Muscle layer of duodenum (tissue), 2 donors: ENCODE results near the gene ZNF441.

Experiments
- H3K27ac ChIP-seq: one replicate; pipeline ENCODE4 v1.7.0; 2013; ENCODE audit warnings: mild to moderate bottlenecking, low read length
- H3K27me3 ChIP-seq: one replicate; pipeline ENCODE4 v1.7.0; 2013; ENCODE audit warnings: low read depth, mild to moderate bottlenecking, control low read depth, low read length
- H3K36me3 ChIP-seq, 2 donors: one replicate each; pipeline ENCODE4 v1.7.0; 2013; ENCODE audit warnings: low read length in 2 of 2, control low read depth in 1 of 2, mild to moderate bottlenecking in 1 of 2; ENCODE audit not compliant: insufficient read depth in 2 of 2, control insufficient read depth in 1 of 2
- H3K4me1 ChIP-seq, 2 donors: one replicate each; pipeline ENCODE4 v1.7.0; 2013; ENCODE audit warnings: low read length in 2 of 2, mild to moderate bottlenecking in 2 of 2, control low read depth in 1 of 2, moderate library complexity in 1 of 2; ENCODE audit not compliant: insufficient read depth in 2 of 2, control insufficient read depth in 1 of 2
- H3K4me3 ChIP-seq, 2 donors: one replicate each; pipeline ENCODE4 v1.7.0; 2013; ENCODE audit warnings: low read length in 2 of 2, low read depth in 1 of 2, mild to moderate bottlenecking in 1 of 2
- H3K9me3 ChIP-seq, 2 donors: one replicate each; pipeline ENCODE4 v1.7.0; 2013; ENCODE audit warnings: low read length in 2 of 2, control low read depth in 1 of 2, mild to moderate bottlenecking in 1 of 2; ENCODE audit not compliant: control insufficient read depth in 1 of 2
- donor health status: healthy.

ZNF441 gene

DNA sequence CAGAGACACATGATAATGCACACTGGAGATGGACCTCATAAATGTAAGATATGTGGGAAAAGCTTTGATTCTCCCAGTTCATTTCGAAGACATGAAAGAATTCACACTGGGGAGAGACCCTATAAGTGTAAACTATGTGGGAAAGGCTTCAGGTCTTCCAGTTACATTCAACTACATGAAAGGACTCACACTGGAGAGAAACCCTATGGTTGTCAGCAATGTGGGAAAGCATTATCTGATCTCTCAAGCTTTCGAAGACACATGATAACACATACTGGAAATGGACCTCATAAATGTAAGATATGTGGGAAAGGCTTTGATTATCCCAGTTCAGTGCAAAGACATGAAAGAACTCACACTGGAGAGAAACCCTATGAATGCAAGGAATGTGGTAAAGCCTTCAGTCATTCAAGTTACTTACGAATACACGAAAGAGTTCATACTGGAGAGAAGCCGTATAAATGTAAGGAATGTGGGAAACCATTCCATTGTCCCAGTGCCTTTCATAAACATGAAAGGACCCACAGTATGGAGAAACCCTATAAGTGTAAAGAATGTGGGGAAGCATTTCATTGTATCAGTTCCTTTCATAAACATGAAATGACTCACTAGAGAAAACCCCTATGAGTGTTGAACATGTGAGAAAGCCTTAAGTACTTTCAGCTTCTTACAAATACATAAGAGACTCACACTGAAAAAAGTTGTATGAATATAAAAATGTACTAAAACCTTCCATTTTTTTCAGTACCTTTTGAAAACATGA is 14.7 kb downstream of the ZNF441 start:
- Histone ChIP-seq H3K36me3 (peaks cover 35 to 75% of the 10 kb centered on the region in 2 donors), H3K4me3 (peak overlapping the region; percentile 38 to 48), H3K9me3 (peaks cover 53 to 59% of the 10 kb centered on the region in 2 donors), H3K27ac (no peak overlapping the region), H3K4me1 (no peaks in the 10 kb centered on the region), H3K27me3 (no peaks in the 10 kb centered on the region)

- Histone ChIP-seq H3K36me3 (peaks cover 25 to 53% of the 10 kb centered on the region in 2 donors), H3K4me3 (peak overlapping the region in 1 of 2 donors; percentile 48), H3K27me3 (no peaks in the 10 kb centered on the region), H3K4me1 (no peaks in the 10 kb centered on the region), H3K9me3 (peaks cover 54 to 64% of the 10 kb centered on the region in 2 donors), H3K27ac (no peak overlapping the region)
These were observed 17.0 kb downstream of the ZNF441 start for GRCh38 chr19:11783767-11784166.

GRCh38 chr19:11784356-11784755 is 17.6 kb downstream of the ZNF441 start:
- peaks cover 51 to 64% of the 10 kb centered on the region in 2 donors for H3K9me3 ChIP-seq
- peak overlapping the region in 1 of 2 donors; percentile 13 for H3K4me3 ChIP-seq
- H3K27ac ChIP-seq, result no peak overlapping the region
- no peaks in the 10 kb centered on the region for H3K27me3 ChIP-seq
- peaks cover 22 to 47% of the 10 kb centered on the region in 2 donors for H3K36me3 ChIP-seq
- no peaks in the 10 kb centered on the region for H3K4me1 ChIP-seq

GRCh38 chr19:11787536-11787935 is 20.7 kb downstream of the ZNF441 start:
- H3K36me3 ChIP-seq, result peaks cover 0 to 15% of the 10 kb centered on the region in 2 donors
- H3K9me3 ChIP-seq, result peaks cover 25 to 43% of the 10 kb centered on the region in 2 donors
- no peaks in the 10 kb centered on the region for H3K4me1 ChIP-seq
- no peak overlapping the region for H3K27ac ChIP-seq
- H3K4me3 ChIP-seq, result no peak overlapping the region
- no peaks in the 10 kb centered on the region for H3K27me3 ChIP-seq

GRCh38 chr19:11792942-11793341 is 26.1 kb downstream of the ZNF441 start:
- Histone ChIP-seq H3K27me3 (no peaks in the 10 kb centered on the region), H3K4me3 (no peak overlapping the region), H3K9me3 (peaks cover 0 to 10% of the 10 kb centered on the region in 2 donors), H3K36me3 (no peaks in the 10 kb centered on the region), H3K27ac (no peak overlapping the region), H3K4me1 (peaks cover 8 to 9% of the 10 kb centered on the region in 2 donors)

- peaks cover 10 to 12% of the 10 kb centered on the region in 2 donors for H3K4me1 ChIP-seq
- H3K27ac ChIP-seq, result no peak overlapping the region
These were observed 30.7 kb downstream of the ZNF441 start for GRCh38 chr19:11797491-11797890.

DNA sequence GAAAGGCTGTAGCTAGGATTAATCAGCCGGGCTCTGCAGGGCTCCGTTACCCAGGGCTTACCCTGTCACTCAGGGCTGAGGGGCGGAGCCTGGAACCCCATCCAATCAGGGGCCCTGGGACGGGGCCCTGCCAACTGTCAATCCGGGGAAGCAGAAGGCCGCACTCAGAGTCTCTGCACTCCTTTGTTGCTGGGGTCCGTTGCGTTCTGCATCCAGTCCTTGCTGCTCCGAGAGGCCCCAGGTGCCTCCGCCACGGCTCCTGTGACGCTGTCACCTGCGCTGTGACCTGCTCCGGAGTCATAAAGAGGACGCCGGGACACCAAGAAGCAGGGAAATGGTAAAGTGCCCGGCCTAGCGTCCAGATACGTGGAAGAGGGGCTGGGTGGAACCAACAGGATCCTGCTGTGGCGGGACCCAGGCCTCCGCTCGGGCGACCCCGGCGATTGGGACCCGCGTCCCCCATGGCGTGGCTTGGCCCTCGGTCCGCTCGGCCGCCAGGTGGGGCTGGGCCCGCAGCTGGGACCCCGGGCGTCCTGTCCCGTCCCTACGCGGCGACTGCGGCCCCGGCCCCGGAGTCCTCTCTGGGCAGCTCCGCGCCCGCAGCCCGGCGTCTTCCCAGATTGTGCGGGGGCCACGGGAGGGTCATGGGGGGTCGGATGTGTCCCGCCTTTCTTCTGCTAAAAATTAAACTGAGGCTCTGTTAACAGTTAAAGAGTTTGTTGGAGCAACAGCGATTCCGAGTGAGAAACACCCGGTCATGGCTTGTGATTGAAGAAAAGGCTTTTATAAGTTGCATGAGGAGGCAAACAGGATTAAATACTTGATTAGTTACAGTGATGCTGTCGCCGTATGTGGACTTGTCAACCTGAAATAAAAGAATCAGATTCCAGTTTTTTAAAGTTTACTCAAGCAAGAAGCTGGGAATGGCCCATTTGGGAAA is 31.9 kb downstream of the ZNF441 start, which contains the start of gene ZNF491:
TSS of gene ZNF491 (plus strand) at position 133 of the 940 bp plus-strand sequence. CDS start 7,431 bp downstream, outside the sequence.
- H3K36me3 ChIP-seq, result no peaks in the 10 kb centered on the region
- H3K27me3 ChIP-seq, result no peaks in the 10 kb centered on the region
- peak within 1 kb of the TSS; percentile 81 to 87 for H3K4me3 ChIP-seq
- peaks cover 10 to 12% of the 10 kb centered on the region in 2 donors for H3K4me1 ChIP-seq
- H3K27ac ChIP-seq, result peak within 1 kb of the TSS; percentile 49
- H3K9me3 ChIP-seq, result no peaks in the 10 kb centered on the region

More at GRCh38 chr19:11797491-11797890, 30.7 kb downstream of the ZNF441 start:
- Histone ChIP-seq H3K9me3 (no peaks in the 10 kb centered on the region), H3K27me3 (no peaks in the 10 kb centered on the region), H3K4me3 (peak overlapping the region; percentile 81 to 87), H3K36me3 (no peaks in the 10 kb centered on the region)

DNA sequence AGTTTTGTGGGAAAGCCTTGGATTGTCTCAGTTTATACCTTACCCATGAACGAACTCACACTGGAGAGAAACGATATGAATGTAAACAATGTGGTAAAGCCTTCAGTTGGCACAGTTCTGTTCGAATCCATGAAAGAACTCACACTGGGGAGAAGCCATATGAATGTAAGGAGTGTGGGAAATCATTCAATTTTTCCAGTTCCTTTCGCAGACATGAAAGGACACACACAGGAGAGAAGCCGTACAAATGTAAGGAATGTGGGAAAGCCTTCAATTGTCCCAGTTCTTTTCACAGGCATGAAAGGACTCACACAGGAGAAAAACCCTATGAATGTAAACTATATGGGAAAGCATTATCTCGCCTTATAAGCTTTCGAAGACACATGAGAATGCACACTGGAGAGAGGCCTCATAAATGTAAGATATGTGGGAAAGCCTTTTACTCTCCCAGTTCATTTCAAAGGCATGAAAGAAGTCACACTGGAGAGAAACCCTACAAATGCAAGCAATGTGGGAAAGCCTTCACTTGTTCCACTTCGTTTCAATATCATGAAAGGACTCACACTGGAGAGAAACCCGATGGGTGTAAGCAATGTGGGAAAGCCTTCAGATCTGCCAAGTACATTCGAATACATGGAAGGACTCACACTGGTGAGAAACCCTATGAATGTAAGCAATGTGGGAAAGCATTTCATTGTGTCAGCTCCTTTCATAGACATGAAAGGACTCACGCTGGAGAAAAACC is 39.7 kb downstream of the ZNF441 start:
- Histone ChIP-seq H3K4me1 (no peaks in the 10 kb centered on the region), H3K27me3 (no peaks in the 10 kb centered on the region), H3K27ac (no peak overlapping the region), H3K36me3 (peaks cover 5 to 28% of the 10 kb centered on the region in 2 donors), H3K4me3 (peak overlapping the region in 1 of 2 donors; percentile 41), H3K9me3 (peaks cover 14 to 26% of the 10 kb centered on the region in 2 donors)

DNA sequence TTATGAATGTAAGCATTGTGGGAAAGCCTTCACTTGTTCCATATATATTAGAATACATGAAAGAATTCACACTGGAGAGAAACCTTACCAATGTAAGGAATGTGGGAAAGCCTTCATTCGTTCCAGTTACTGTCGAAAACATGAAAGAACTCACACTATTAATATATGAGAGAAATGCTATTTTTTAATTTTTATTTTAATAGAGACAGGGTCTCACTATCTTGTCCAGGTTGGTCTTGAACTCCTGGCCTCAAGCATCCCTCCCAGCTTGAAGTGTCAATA is 40.2 kb downstream of the ZNF441 start:
- peak overlapping the region in 1 of 2 donors; percentile 41 for H3K4me3 ChIP-seq
- H3K27ac ChIP-seq, result no peak overlapping the region
- no peaks in the 10 kb centered on the region for H3K4me1 ChIP-seq
- H3K27me3 ChIP-seq, result no peaks in the 10 kb centered on the region
- peaks cover 5 to 28% of the 10 kb centered on the region in 2 donors for H3K36me3 ChIP-seq
- H3K9me3 ChIP-seq, result peaks cover 14 to 26% of the 10 kb centered on the region in 2 donors

DNA sequence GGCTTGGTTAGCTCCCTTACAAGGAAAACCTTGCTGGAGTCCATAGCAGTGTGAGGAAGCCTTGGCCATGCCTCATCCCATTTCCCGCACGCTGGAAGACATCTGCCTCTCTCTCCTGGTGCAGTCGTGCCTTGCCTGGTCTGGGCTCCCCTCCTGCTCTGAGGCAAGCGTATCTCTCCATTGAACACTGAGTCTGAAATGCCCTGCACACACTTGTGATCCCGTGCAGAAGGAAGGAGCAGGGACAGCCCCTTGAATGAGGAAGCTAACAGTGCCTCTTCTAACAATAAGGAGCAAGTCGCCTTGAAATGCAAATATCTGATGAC is 46.9 kb downstream of the ZNF441 start:
- peak overlapping the region; percentile 63 to 92 for H3K4me3 ChIP-seq
- H3K36me3 ChIP-seq, result no peaks in the 10 kb centered on the region
- H3K9me3 ChIP-seq, result no peaks in the 10 kb centered on the region
- H3K4me1 ChIP-seq, result peaks cover 0 to 7% of the 10 kb centered on the region in 2 donors
- no peaks in the 10 kb centered on the region for H3K27me3 ChIP-seq
- H3K27ac ChIP-seq, result no peak overlapping the region
